CD4-positive, alpha-beta T cell treated with Interleukin-12 subunit alpha and Interleukin-12 subunit beta, for 1 hour (primary cell): ENCODE measurements around the gene UNC45B.
"Not testable (repeated sequence)": the region's sequence is repeated elsewhere in the genome, so short reads cannot be mapped to it uniquely, and the experiment has no call there.

ENCODE experiments used
- DNase-seq: peaks from one replicate; pipeline ENCODE4 v3.0.0-alpha.2; 2020

The UNC45B gene

GRCh38 chr17:35170968-35171771, 23.6 kb downstream of the UNC45B start:
- DNase-seq: peak; percentile 76

- DNase-seq: peak; percentile 54
These were observed 24.2 kb downstream of the UNC45B start for GRCh38 chr17:35171834-35172233.

DNA sequence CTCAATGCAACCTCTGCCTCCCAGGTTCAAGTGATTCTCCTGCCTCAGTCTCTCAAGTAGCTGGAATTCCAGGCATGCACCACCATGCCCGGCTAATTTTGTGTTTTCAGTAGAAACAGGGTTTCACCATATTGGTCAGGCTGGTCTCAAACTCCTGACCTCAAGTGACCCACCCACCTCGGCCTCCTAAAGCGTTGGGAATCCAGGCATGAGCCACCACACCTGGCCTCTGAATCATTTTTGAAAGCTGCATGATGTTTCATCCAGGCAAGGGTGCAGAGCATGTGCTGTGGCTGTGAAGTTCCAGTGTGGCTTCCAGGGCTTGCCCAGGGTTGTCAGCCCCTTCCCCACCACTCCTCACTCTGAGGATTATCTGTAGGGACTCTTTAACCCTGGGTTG, 24.7 kb downstream of the UNC45B start:
- not testable (repeated sequence) for DNase-seq

DNA sequence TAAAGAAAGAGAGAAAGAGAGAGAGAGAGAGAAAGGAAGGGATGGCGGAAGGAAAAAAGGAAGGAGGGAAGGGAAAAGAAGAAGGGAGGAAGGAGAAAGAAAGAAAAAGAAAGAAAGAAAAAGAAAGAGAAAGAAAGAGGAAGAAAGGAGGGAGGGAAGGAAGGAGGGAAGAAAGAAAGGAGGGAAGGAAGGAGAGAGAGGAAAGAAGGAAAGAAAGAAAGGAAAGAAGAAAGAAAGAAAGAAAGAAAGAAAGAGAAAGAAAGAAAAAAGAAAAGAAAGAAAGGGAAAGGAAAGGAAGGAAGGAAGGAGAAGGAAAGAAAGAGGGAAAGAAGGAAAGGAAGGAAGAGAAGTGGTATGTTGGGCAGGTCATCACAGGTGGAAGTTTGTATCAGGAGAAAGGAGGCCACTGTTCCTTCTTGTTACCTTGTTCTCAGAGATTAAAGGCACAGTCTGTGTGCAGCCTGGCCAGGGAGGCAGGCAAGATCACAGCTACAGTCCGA, 27.3 kb downstream of the UNC45B start:
- no peak for DNase-seq

DNA sequence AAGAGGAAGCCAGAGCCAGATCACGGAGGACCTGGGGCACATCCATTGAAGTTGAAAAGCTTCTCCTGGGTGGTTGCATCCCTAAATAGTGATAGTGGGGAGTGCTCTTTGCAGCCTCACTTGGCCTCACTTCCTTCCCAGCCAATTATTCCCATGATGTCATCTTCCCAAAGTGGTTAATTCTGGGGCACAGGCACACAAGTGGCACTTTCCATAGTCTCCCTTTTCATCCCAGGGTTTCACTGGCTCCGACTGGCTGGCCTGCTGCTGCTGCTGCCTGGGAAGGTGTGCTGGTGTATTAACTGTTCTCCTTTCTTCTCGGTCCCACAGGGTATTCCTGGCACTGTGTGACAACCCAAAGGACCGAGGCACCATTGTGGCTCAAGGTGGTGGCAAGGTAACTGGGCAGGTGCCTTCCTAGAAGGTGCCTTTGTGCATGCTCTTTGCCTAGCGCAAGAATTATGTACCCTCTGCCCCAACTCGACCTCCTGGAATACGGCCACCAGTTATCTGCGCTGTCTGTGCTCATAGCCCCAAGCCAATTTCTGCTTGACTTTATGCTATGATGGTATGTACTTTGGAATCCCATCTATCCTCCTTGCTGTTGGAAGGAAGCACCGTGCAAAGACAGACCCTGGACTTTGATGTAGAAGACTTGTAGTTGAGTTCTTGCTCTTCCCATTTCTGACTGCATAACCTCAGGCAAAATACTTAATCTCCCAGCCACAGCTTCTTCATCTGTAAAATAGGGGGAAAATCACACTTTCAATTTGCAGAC, 28.2 kb downstream of the UNC45B start:
- DNase-seq: no peak

- DNase-seq: no peak
These were observed 29.3 kb downstream of the UNC45B start for GRCh38 chr17:35176897-35177296.

- not testable (repeated sequence) for DNase-seq
These were observed 31.8 kb downstream of the UNC45B start for GRCh38 chr17:35179379-35179778.

- DNase-seq: no peak
These were observed 35.7 kb downstream of the UNC45B start for GRCh38 chr17:35183332-35183731.

GRCh38 chr17:35184274-35184673, 36.7 kb downstream of the UNC45B start:
- no peak for DNase-seq

DNA sequence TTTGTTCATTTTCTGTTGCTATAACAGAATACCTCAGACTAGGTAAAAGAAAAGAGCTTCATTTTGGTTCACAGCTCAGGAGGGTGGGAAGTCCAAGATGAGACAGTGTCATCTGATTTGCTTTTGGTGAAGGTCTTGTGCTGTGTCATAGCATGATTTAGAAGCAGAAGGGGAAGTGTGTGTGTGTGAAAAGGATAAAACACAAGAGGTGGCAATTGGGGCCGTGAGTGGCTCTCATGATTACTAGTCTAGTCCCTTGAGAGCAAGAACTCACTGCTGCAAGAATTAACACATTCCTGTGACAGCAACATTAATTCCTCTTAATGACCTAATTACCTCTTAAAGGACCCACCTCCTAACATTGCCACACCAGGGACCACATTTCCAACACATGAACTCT, 38.2 kb downstream of the UNC45B start:
- no peak for DNase-seq

DNA sequence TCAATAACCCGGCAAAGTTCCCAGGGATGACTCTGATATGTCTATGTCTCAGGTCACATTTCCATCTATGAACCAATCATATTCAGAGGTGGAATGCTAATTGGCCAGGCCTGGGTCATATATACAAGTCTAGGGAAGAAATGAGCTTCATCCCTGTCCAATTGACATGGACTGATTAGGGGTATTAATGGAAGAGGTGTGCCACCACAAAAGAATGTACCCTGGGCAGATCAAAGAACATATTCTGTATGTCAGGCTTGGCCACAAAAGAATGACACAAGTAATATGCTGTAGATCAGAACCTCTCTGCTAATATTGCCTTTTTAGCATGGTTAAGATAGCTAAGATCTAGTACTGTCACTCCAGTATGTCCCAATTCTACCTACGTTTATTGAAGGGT, 39.9 kb downstream of the UNC45B start:
- DNase-seq: no peak

DNA sequence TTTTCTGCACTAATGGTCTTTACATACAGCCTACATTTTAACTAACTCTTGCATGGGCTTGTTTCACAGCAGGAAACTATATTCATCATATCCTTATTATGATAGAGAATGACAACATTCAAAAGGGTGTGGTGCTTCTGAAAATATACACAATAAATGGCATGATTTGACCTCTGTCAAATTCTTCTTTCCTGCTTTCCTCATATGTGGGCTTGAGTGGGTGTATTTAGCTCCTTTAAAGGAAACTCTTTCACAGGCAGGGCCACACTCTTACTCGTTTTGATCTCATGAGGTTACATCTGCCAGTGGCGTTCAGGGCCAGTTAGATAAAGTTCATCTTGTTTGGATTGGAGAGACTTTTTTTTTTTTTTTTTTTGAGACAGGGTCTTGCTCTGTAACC, 40.5 kb downstream of the UNC45B start:
- DNase-seq: no peak

- no peak for DNase-seq
These were observed 41.7 kb downstream of the UNC45B start for GRCh38 chr17:35189291-35189690.

- no peak for DNase-seq
These were observed 43.5 kb downstream of the UNC45B start for GRCh38 chr17:35191001-35191695.

GRCh38 chr17:35192708-35193107, 45.1 kb downstream of the UNC45B start:
- no peak for DNase-seq

- not testable (repeated sequence) for DNase-seq
These were observed 46.4 kb downstream of the UNC45B start, which contains the start of gene SLC35G3 for GRCh38 chr17:35194001-35194400. Gene SLC35G3, minus strand, starts transcription at chr17:35194393. Its CDS starts 86 bp downstream, at chr17:35194307.

- DNase-seq: not testable (repeated sequence)
These were observed 47.4 kb downstream of the UNC45B start for GRCh38 chr17:35195062-35195461.

DNA sequence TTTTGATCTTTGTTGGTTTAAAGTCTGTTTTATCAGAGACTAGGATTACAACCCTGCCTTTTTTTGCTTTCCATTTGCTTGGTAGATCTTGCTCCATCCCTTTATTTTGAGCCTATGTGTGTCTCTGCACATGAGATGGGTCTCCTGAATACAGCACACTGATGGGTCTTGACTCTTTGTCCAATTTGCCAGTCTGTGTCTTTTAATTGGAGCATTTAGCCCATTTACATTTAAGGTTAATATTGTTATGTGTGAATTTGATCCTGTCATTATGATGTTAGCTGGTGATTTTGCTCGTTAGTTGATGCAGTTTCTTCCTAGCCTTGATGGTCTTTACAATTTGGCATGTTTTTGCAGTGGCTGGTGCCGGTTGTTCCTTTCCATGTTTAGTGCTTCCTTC, 55.0 kb downstream of the UNC45B start:
- not testable (repeated sequence) for DNase-seq

DNA sequence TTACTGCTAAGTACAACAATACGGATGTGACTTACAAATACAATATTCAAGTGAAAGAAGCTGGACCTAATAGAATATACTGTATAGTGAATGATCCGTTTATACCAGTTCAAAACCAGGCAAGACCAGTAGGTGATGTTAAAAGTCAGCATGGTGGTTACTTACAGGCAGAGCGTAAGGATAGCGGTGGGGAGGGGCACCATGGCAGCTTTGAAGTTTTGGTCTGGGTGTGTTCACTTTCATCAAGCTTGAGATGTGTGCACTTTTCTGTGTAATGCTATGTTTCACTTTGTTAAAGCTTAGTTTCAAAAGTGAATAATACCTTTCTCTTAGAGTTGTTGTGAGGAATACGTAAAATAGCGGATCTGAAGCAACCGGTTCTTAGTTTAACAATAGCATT, 63.1 kb downstream of the UNC45B start:
- peak; percentile 45 for DNase-seq

GRCh38 chr17:35212668-35213067, 65.1 kb downstream of the UNC45B start:
- DNase-seq: no peak

- DNase-seq: no peak
These were observed 65.9 kb downstream of the UNC45B start for GRCh38 chr17:35213412-35213940.

GRCh38 chr17:35214192-35214591, 66.6 kb downstream of the UNC45B start:
- peak; percentile 85 for DNase-seq
